SK-N-SH (cell line): Measurements from ENCODE around the gene PITPNB. TPM values are rescaled to one million over a fixed set of nuclear protein-coding genes. Genes with fewer than 3 reads are reported as not detected.

Experiments
- CTCF ChIA-PET: fragments of 300-600, 350-600 bp; formaldehyde crosslinking; extraction: SDS; loops from one replicate; lab custom pipeline; 2021; lab: Yijun Ruan, JAX
- POLR2A ChIA-PET: fragments of 350-600 bp; sonication (Branson Sonifier 250); formaldehyde crosslinking; extraction: SDS; loops from one replicate; lab custom pipeline; 2020; ENCODE audit warnings: antibody characterized with exemption, inconsistent platforms; lab: Yijun Ruan, JAX
- DNase-seq: peaks from one replicate; pipeline ENCODE4 v3.0.0; 2012
- H2AFZ ChIP-seq: fragments of 200-600 bp; sonication (generic); 2 replicates; pipeline ENCODE4 v1.8.1; 2016; ENCODE audit warnings: antibody characterized with exemption, mild to moderate bottlenecking, low read depth
- H3F3A ChIP-seq: fragments of 200-600 bp; sonication (generic); replicated peaks from 2 replicates; pipeline ENCODE3; 2016; ENCODE audit warnings: antibody characterized with exemption, mild to moderate bottlenecking; ENCODE audit not compliant: insufficient read depth
- H3K27ac ChIP-seq, 2 experiments: fragments of 200-500 bp in 1 of 2; fragments of 200-600 bp in 1 of 2; sonication (Bioruptor generic) in 1 of 2; sonication (generic), shearing (Covaris generic) in 1 of 2; 2 replicates each; pipeline versions ENCODE4 v1.5.1 to v1.6.1; 2014 to 2016; ENCODE audit warnings: low read depth in 2 of 2, inconsistent platforms in 1 of 2, low read length in 1 of 2, mild to moderate bottlenecking in 1 of 2, mixed read lengths in 1 of 2
- H3K27me3 ChIP-seq: fragments of 200-600 bp; sonication (generic), shearing (Covaris generic); 2 replicates; pipeline ENCODE4 v1.6.1; 2016; ENCODE audit warnings: mixed run types; ENCODE audit not compliant: insufficient read depth
- H3K36me3 ChIP-seq, 2 experiments: fragments of 200-500 bp in 1 of 2; fragments of 200-600 bp in 1 of 2; sonication (Bioruptor generic) in 1 of 2; sonication (generic) in 1 of 2; replicated peaks in 1 of 2; 2 replicates each; pipeline versions ENCODE3 to v1.5.1; 2014 to 2016; ENCODE audit warnings: low read length in 1 of 2, mild to moderate bottlenecking in 1 of 2; ENCODE audit not compliant: insufficient read depth in 2 of 2, control insufficient read depth in 1 of 2
- H3K4me1 ChIP-seq, 2 experiments: fragments of 200-500 bp in 1 of 2; fragments of 200-600 bp in 1 of 2; sonication (Bioruptor generic) in 1 of 2; sonication (generic), shearing (Covaris generic) in 1 of 2; 2 replicates each; pipeline versions ENCODE4 v1.5.1 to v1.6.1; 2014 to 2016; ENCODE audit warnings: low read depth in 1 of 2, low read length in 1 of 2, mixed run types in 1 of 2; ENCODE audit not compliant: insufficient read depth in 2 of 2, control insufficient read depth in 1 of 2
- H3K4me2 ChIP-seq: fragments of 200-600 bp; sonication (generic), shearing (Covaris generic); 2 replicates; pipeline ENCODE4 v1.6.1; 2017; ENCODE audit warnings: mixed run types
- H3K4me3 ChIP-seq, 2 experiments: fragments of 200-500 bp in 1 of 2; fragments of 200-600 bp in 1 of 2; sonication (Bioruptor generic) in 1 of 2; sonication (generic), shearing (Covaris generic) in 1 of 2; 2 replicates each; pipeline versions ENCODE4 v1.5.1 to v1.8.1; 2014 to 2016; ENCODE audit warnings: low read depth in 2 of 2, inconsistent platforms in 1 of 2, low read length in 1 of 2, mild to moderate bottlenecking in 1 of 2, mixed read lengths in 1 of 2, moderate library complexity in 1 of 2
- H3K79me2 ChIP-seq: fragments of 200-600 bp; sonication (generic); 2 replicates; pipeline ENCODE4 v1.8.1; 2017; ENCODE audit warnings: mild to moderate bottlenecking; ENCODE audit not compliant: insufficient read depth
- H3K9ac ChIP-seq: fragments of 200-600 bp; sonication (generic); 2 replicates; pipeline ENCODE4 v1.6.1; 2017; ENCODE audit warnings: mixed run types
- H3K9me2 ChIP-seq: fragments of 200-600 bp; sonication (generic); 2 replicates; pipeline ENCODE4 v1.6.1; 2017; ENCODE audit warnings: mixed run types
- H3K9me3 ChIP-seq: fragments of 200-600 bp; sonication (generic); 2 replicates; pipeline ENCODE4 v1.6.1; 2017; ENCODE audit warnings: mixed run types, mild to moderate bottlenecking, moderate library complexity
- H4K20me1 ChIP-seq: fragments of 200-600 bp; sonication (generic); 2 replicates; pipeline ENCODE4 v1.6.1; 2017; ENCODE audit warnings: mild to moderate bottlenecking, mixed run types; ENCODE audit not compliant: insufficient read depth
- EP300 ChIP-seq, 2 experiments: IDR thresholded peaks; 2 replicates each; pipeline versions ENCODE4 v1.4.0 to v1.6.1; 2012; ENCODE audit warnings: borderline replicate concordance in 1 of 2, low read depth in 1 of 2, low read length in 1 of 2
- EZH2phosphoT487 ChIP-seq: fragments of 200-600 bp; sonication (generic); IDR thresholded peaks from 2 replicates; pipeline ENCODE4 v1.6.1; 2017; ENCODE audit warnings: low read depth, mixed run types, mild to moderate bottlenecking, antibody characterized with exemption, moderate library complexity, borderline replicate concordance
- GATA2 ChIP-seq: sonication (generic); formaldehyde crosslinking; IDR thresholded peaks from 2 replicates; pipeline ENCODE4 v1.5.0; 2020; ENCODE audit warnings: mild to moderate bottlenecking, missing genetic modification reagents
- IRF3 ChIP-seq: fragments of 150-350 bp; IDR thresholded peaks from 2 replicates; pipeline ENCODE4 v1.6.1; 2016; ENCODE audit warnings: mild to moderate bottlenecking, low read depth, low read length
- JUND ChIP-seq: IDR thresholded peaks from 2 replicates; pipeline ENCODE4 v1.4.0; 2012
- NFIC ChIP-seq: IDR thresholded peaks from 2 replicates; pipeline ENCODE4 v1.4.0; 2012; ENCODE audit warnings: borderline replicate concordance
- RAD21 ChIP-seq: IDR thresholded peaks from 2 replicates; pipeline ENCODE4 v1.6.1; 2012; ENCODE audit warnings: mild to moderate bottlenecking, low read length
- RXRA ChIP-seq: IDR thresholded peaks from 2 replicates; pipeline ENCODE4 v1.4.0; 2012; ENCODE audit warnings: low read depth, mild to moderate bottlenecking, borderline replicate concordance
- SMC3 ChIP-seq: IDR thresholded peaks from 2 replicates; pipeline ENCODE4 v1.6.1; 2012; ENCODE audit warnings: low read depth, low read length, improper control_type of control experiment
- WGBS: methylation state at CpG from one replicate; pipeline ENCODE4 v1.1.6; 2017; ENCODE audit warnings: low lambda C conversion rate; 5-methylcytosine and 5-hydroxymethylcytosine counted together
- polyA plus RNA-seq, 3 experiments: library from polyadenylated mRNA; depleted of rRNA; stranded (reverse); fragments of >200 nt; gene quantifications; 2 replicates each; pipeline ENCODE4 v1.2.3, GENCODE V29; 2012

Gene PITPNB
- polyA plus RNA-seq, 1 of the 3 experiments (the other 2 are of a cell fraction), result 32.3 TPM

- Histone ChIP-seq H3K4me2 (no peak overlapping the region), H2AFZ (no peak overlapping the region), H3K9me3 (no peaks in the 10 kb centered on the region), H3K27ac (peak overlapping the region in 1 of 2 experiments; percentile 100; a peak in 2 of 4 replicates), H4K20me1 (peaks cover 54% of the 10 kb centered on the region), H3F3A (peaks cover 6% of the 10 kb centered on the region), H3K4me3 (no peak overlapping the region), H3K27me3 (no peaks in the 10 kb centered on the region), H3K9ac (no peak overlapping the region), H3K9me2 (no peaks in the 10 kb centered on the region), H3K36me3 (peaks cover 51 to 56% of the 10 kb centered on the region in 2 experiments), H3K79me2 (peaks cover 100% of the 10 kb centered on the region), H3K4me1 (peaks cover 23 to 50% of the 10 kb centered on the region in 2 experiments; a peak in 3 of 4 replicates)
- WGBS, result 95% methylated on average over 1 of the region's 1 CpG
- CTCF ChIA-PET, result interaction anchor here (1.2 to 11.5 kb wide), 3 partner anchors 11 to 28 kb away, joined by 3 to 150 read pairs (median 3); no protein-coding TSS in a partner anchor
- POLR2A ChIA-PET, result no interaction called here
- no peak for DNase-seq
- TF ChIP-seq RAD21, result no peak
- TF ChIP-seq NFIC, result peak; percentile 49; the same call in 1 of the 2 replicates
- TF ChIP-seq SMC3, result no peak
These were observed 7.7 kb downstream of the PITPNB start for GRCh38 chr22:27911330-27911729.

- H3K79me2 ChIP-seq, result peaks cover 99% of the 10 kb centered on the region
- H3K4me1 ChIP-seq, result peaks cover 0 to 9% of the 10 kb centered on the region in 2 experiments; a peak in 2 of 4 replicates
- H3K9me3 ChIP-seq, result no peaks in the 10 kb centered on the region
- POLR2A ChIA-PET, result no interaction called here
- TF ChIP-seq JUND (no peak), IRF3 (no peak), RXRA (no peak), GATA2 (CRISPR knock-in tag) (no peak), EZH2phosphoT487 (no peak)
- TF ChIP-seq, all 33 proteins: peak for 0
- H3K9ac ChIP-seq, result no peak overlapping the region
- H3F3A ChIP-seq, result peaks cover 16% of the 10 kb centered on the region
- H3K9me2 ChIP-seq, result no peaks in the 10 kb centered on the region
- no peak overlapping the region for H2AFZ ChIP-seq
- CTCF ChIA-PET, result interaction anchor here (1.1 to 1.5 kb wide), 2 partner anchors 25 to 27 kb away, joined by 3 read pairs; no protein-coding TSS in a partner anchor
- no peak overlapping the region for H3K4me3 ChIP-seq
- H4K20me1 ChIP-seq, result peaks cover 15% of the 10 kb centered on the region
- 84% methylated on average over 2 of the region's 2 CpGs for WGBS
- no peak for DNase-seq
- no peak overlapping the region; a peak in 1 of 4 replicates for H3K27ac ChIP-seq
- H3K36me3 ChIP-seq, result peaks cover 62 to 66% of the 10 kb centered on the region in 2 experiments
- no peaks in the 10 kb centered on the region for H3K27me3 ChIP-seq
- H3K4me2 ChIP-seq, result no peak overlapping the region
These were observed 12.8 kb downstream of the PITPNB start for GRCh38 chr22:27906241-27906640.

- Histone ChIP-seq H3K36me3 (peaks cover 62 to 66% of the 10 kb centered on the region in 2 experiments), H3K4me3 (no peak overlapping the region), H3K4me2 (no peak overlapping the region), H3K4me1 (peaks cover 0 to 3% of the 10 kb centered on the region in 2 experiments; a peak in 2 of 4 replicates), H3K9ac (no peak overlapping the region), H2AFZ (no peak overlapping the region), H3K9me3 (no peaks in the 10 kb centered on the region), H3K27me3 (no peaks in the 10 kb centered on the region), H3K79me2 (peaks cover 99% of the 10 kb centered on the region), H3F3A (peaks cover 16% of the 10 kb centered on the region), H4K20me1 (peaks cover 12% of the 10 kb centered on the region; the same call in 1 of the 2 replicates), H3K9me2 (no peaks in the 10 kb centered on the region), H3K27ac (0 out of 4 replicates have a peak overlapping the region, but pooled peaks of 1 of the 2 experiments have one; percentile 18)
- WGBS, result 96% methylated on average over 4 of the region's 4 CpGs
- no peak for DNase-seq
- ChIA-PET POLR2A (no interaction called here), CTCF (interaction anchor here (1.1 kb wide), 1 partner anchor 26 kb away, joined by 3 read pairs; no protein-coding TSS in a partner anchor)
- no peak for TF ChIP-seq EP300 (IDR thresholded peaks at IDR 0.05; ENCODE audit: borderline replicate concordance in 1 of 2, low read depth in 1 of 2, low read length in 1 of 2)
These were observed 13.4 kb downstream of the PITPNB start for GRCh38 chr22:27905653-27906052.
